Measurements from ENCODE around the gene GSS. TPM values are rescaled to one million over a fixed set of nuclear protein-coding genes. Genes with fewer than 3 reads are reported as not detected.

Gene GSS
- total and polyA plus RNA-seq, 4 experiments from 2014 or later = 32.2 to 43.3 (median 39.8) TPM

DNA sequence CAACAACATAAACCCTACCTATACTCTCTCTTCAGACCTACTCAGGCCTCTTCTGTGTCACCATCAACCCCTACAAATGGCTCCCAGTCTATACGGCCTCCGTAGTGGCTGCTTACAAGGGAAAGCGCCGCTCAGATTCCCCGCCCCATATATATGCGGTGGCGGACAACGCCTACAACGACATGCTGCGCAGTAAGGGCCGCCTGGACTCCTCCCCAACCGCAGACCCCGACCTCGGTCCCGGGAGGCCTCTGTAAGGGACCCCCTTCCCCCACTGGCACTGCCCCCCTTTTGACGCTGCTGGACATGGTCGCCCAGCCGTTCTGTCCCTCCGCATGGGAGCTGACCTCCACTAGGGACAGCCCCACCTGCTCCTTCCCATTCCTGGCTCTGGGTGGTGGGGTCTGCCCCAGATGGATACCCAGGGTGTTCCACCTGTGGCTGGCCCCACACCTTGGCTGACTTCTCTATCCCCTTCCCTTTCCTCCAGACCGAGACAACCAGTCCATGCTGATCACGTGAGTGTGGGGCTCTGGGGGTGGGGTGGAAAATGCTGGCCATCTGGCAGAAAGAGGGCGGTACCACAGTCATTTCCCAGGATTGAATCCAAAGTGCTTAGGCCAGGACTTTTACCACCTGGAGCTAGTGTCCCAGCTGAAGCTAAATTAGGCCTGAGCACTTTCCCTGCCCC is 25.1 kb upstream of the GSS start:
- H3K9me3 ChIP-seq (ENCODE audit: control insufficient read depth in 1 of 2, low read length in 2 of 2) = no peaks in the 10 kb centered on the region
- Mint-ChIP-seq H3K4me3 (no peak overlapping the region), H3K27me3 (peaks cover 15 to 26% of the 10 kb centered on the region in 2 donors), H3K36me3 (no peaks in the 10 kb centered on the region), H3K27ac (peak overlapping the region in 1 of 7 donors; percentile 61), H3K4me1 (peaks cover 0 to 1% (median 0%) of the 10 kb centered on the region in 4 donors), H3K9me3 (peaks cover 0 to 4% (median 0%) of the 10 kb centered on the region in 8 donors)
- POLR2A ChIA-PET (ENCODE audit: partially characterized antibody) = no interaction called here
- no peak overlapping the region for H3K27ac ChIP-seq (ENCODE audit: low read depth, low read length)
- H3K36me3 ChIP-seq (ENCODE audit: insufficient read depth, low read length) = no peaks in the 10 kb centered on the region
- peaks cover 4% of the 10 kb centered on the region for H3K27me3 ChIP-seq (ENCODE audit: insufficient read depth, low read length)
- intact Hi-C loops (cut with micrococcal nuclease) = no loop called here
- CTCF ChIA-PET (ENCODE audit: partially characterized antibody) = interaction anchor here (0.7 kb wide), 1 partner anchor 395 kb away, joined by 3 read pairs; no protein-coding TSS in a partner anchor
- H3K4me3 ChIP-seq (ENCODE audit: low read length in 2 of 2) = no peak overlapping the region
- DNase-seq = no peak
- H3K4me1 ChIP-seq (ENCODE audit: insufficient read depth, low read length) = no peaks in the 10 kb centered on the region

DNA sequence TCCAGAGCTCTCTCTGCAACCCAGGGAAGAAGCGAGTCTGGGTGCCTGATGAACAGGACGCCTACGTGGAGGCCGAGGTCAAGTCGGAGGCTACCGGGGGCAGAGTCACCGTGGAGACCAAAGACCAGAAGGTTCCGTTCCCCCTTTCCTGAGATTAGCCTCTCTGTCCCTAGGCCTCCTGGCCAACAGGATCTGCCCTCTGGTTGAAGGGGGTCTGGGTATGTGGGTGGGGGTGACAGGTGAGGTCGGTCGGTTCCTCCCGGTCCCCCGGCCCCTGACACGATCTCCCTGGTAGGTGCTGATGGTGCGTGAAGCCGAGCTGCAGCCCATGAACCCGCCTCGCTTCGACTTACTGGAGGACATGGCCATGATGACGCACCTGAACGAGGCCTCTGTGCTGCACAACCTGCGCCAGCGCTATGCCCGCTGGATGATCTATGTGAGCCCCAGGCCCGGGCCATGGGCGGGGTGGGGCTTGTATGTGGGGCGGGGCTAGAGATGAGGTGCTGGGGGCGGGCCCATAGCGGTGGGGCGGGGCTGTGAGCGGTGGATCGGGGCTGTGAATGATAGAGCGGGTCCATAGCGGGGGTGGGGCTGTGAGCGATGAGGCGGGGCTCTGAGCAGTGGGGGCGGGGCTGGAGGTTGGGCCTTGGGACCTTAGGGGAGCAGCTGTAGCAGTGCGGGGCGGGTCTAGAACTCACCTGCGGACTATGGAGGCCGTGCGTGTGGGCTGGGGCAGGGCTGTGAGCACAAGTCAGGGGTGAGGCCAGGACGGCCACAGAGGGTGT is 24.0 kb upstream of the GSS start:
- Histone ChIP-seq H3K4me3 (ENCODE audit: low read length in 2 of 2) (no peak overlapping the region), H3K27ac (ENCODE audit: low read depth, low read length) (no peak overlapping the region), H3K36me3 (ENCODE audit: insufficient read depth, low read length) (no peaks in the 10 kb centered on the region), H3K4me1 (ENCODE audit: insufficient read depth, low read length) (no peaks in the 10 kb centered on the region), H3K9me3 (ENCODE audit: control insufficient read depth in 1 of 2, low read length in 2 of 2) (no peaks in the 10 kb centered on the region), H3K27me3 (ENCODE audit: insufficient read depth, low read length) (peaks cover 4% of the 10 kb centered on the region)
- H3K9me3 Mint-ChIP-seq = peaks cover 0 to 1% (median 0%) of the 10 kb centered on the region in 8 donors
- intact Hi-C loops (cut with micrococcal nuclease) = no loop called here
- ChIA-PET POLR2A (ENCODE audit: partially characterized antibody) (no interaction called here), CTCF (ENCODE audit: partially characterized antibody) (no interaction called here)
- no peak overlapping the region for H3K4me3 Mint-ChIP-seq
- no peaks in the 10 kb centered on the region for H3K36me3 Mint-ChIP-seq
- H3K4me1 Mint-ChIP-seq = no peaks in the 10 kb centered on the region
- H3K27ac Mint-ChIP-seq = no peak overlapping the region
- DNase-seq = no peak
- peaks cover 13 to 26% of the 10 kb centered on the region in 2 donors for H3K27me3 Mint-ChIP-seq

DNA sequence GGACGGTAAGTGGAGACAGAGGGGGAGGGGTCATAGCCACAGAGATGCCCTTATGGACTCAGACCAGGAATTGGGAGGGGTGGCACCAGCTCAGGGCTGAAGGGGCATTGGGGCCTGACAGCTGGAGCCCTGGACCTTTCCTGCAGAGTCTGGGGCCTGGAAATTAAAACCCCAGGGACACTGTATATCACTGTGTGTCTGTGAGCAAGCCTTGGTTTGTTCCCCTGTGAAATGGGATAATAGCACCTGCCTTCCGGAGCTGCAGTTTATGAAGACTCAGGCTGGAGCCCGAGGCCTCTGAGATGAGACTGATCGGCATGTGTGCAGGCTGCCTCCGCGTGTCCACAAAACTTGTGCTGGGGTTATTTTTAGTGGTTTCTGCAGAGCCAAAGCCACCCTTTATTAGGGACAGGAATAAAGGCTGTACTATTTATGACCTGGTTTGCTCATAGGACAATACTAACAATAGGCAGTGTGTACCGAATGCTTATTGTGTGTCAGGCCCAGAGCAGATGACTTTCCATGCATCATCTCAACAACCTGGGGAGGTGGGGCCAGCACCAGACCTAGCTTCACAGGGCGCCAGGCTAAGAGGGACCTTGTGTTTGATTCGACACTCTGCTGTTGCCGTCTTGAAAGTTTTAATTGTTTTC is 22.6 kb upstream of the GSS start:
- Mint-ChIP-seq H3K4me3 (peak overlapping the region in 1 of 8 donors; percentile 31), H3K9me3 (peaks cover 0 to 1% (median 0%) of the 10 kb centered on the region in 8 donors), H3K4me1 (no peaks in the 10 kb centered on the region), H3K36me3 (no peaks in the 10 kb centered on the region), H3K27me3 (peaks cover 12 to 21% of the 10 kb centered on the region in 2 donors), H3K27ac (no peak overlapping the region)
- Histone ChIP-seq H3K4me3 (ENCODE audit: low read length in 2 of 2) (no peak overlapping the region), H3K36me3 (ENCODE audit: insufficient read depth, low read length) (no peaks in the 10 kb centered on the region), H3K27me3 (ENCODE audit: insufficient read depth, low read length) (no peaks in the 10 kb centered on the region), H3K9me3 (ENCODE audit: control insufficient read depth in 1 of 2, low read length in 2 of 2) (no peaks in the 10 kb centered on the region), H3K27ac (ENCODE audit: low read depth, low read length) (no peak overlapping the region), H3K4me1 (ENCODE audit: insufficient read depth, low read length) (no peaks in the 10 kb centered on the region)
- ChIA-PET CTCF (ENCODE audit: partially characterized antibody) (no interaction called here), POLR2A (ENCODE audit: partially characterized antibody) (no interaction called here)
- intact Hi-C loops (cut with micrococcal nuclease) = no loop called here
- DNase-seq = no peak

DNA sequence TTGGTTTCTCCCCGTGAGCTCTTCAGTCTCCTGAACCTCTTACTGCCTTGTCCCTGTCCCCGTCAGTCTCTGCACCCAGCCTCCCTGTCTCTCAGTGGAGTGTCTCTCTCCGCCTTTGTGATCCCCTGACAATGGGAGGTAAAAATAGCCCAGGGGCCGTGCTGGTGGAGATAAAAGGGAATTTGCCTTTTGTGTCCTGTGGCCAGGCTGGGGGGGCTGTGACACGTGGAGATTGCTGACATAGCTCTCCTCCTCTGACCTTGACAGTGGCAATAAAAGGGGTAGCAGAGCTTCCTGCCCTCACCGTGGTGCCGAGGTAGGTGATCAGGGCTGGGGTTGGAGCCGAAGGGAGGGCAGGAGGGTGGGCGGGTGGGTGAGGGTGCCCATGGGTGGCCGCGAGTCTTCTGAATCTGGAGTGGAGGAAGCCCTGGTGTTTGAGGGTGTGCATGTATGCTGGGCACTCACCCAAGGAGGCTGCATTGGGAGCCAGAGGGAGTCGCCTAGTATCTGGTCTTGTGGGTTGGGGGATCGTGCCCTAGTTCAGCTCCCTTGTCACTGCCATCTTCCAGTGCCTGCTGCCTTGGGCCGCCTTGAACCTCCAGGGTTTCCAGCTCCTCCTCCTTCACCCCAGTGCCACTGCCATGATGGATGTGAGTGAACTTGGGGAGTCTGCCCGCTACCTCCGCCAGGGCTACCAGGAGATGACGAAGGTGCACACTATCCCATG is 21.9 kb upstream of the GSS start:
- intact Hi-C loops (cut with micrococcal nuclease) = no loop called here
- Mint-ChIP-seq H3K36me3 (no peaks in the 10 kb centered on the region), H3K4me3 (no peak overlapping the region), H3K4me1 (no peaks in the 10 kb centered on the region), H3K27me3 (peaks cover 8 to 17% of the 10 kb centered on the region in 2 donors), H3K27ac (no peak overlapping the region), H3K9me3 (peaks cover 0 to 1% (median 0%) of the 10 kb centered on the region in 8 donors)
- POLR2A ChIA-PET (ENCODE audit: partially characterized antibody) = no interaction called here
- DNase-seq = no peak
- Histone ChIP-seq H3K4me3 (ENCODE audit: low read length in 2 of 2) (no peak overlapping the region), H3K27me3 (ENCODE audit: insufficient read depth, low read length) (no peaks in the 10 kb centered on the region), H3K36me3 (ENCODE audit: insufficient read depth, low read length) (no peaks in the 10 kb centered on the region), H3K27ac (ENCODE audit: low read depth, low read length) (no peak overlapping the region), H3K9me3 (ENCODE audit: control insufficient read depth in 1 of 2, low read length in 2 of 2) (no peaks in the 10 kb centered on the region), H3K4me1 (ENCODE audit: insufficient read depth, low read length) (no peaks in the 10 kb centered on the region)
- CTCF ChIA-PET (ENCODE audit: partially characterized antibody) = no interaction called here

DNA sequence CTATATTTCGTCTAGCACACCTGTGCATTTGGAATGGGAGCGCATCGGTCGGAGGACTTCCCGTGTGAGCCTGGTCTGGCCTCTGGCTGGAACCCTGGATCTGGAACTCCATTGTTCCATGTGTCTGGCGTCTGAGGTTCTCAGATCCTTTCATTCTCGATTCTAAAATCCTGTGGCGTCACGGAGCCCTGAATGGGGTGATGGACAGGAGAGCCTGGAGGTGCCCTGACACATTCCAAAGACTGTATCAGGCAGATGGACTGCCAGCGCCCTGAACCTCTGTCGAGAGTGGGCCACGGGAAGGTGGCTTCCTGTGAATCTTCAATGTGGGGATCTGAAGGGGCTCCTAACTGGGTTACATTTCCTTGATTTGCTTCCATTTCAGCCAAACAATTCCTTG is 20.7 kb upstream of the GSS start:
- Mint-ChIP-seq H3K27ac (no peak overlapping the region), H3K4me1 (no peaks in the 10 kb centered on the region), H3K36me3 (no peaks in the 10 kb centered on the region), H3K4me3 (no peak overlapping the region), H3K27me3 (peaks cover 7 to 13% of the 10 kb centered on the region in 2 donors), H3K9me3 (no peaks in the 10 kb centered on the region)
- ChIA-PET POLR2A (ENCODE audit: partially characterized antibody) (no interaction called here), CTCF (ENCODE audit: partially characterized antibody) (no interaction called here)
- Histone ChIP-seq H3K27me3 (ENCODE audit: insufficient read depth, low read length) (no peaks in the 10 kb centered on the region), H3K4me1 (ENCODE audit: insufficient read depth, low read length) (no peaks in the 10 kb centered on the region), H3K9me3 (ENCODE audit: control insufficient read depth in 1 of 2, low read length in 2 of 2) (no peaks in the 10 kb centered on the region), H3K27ac (ENCODE audit: low read depth, low read length) (no peak overlapping the region), H3K4me3 (ENCODE audit: low read length in 2 of 2) (no peak overlapping the region), H3K36me3 (ENCODE audit: insufficient read depth, low read length) (no peaks in the 10 kb centered on the region)
- intact Hi-C loops (cut with micrococcal nuclease) = no loop called here
- DNase-seq = no peak

DNA sequence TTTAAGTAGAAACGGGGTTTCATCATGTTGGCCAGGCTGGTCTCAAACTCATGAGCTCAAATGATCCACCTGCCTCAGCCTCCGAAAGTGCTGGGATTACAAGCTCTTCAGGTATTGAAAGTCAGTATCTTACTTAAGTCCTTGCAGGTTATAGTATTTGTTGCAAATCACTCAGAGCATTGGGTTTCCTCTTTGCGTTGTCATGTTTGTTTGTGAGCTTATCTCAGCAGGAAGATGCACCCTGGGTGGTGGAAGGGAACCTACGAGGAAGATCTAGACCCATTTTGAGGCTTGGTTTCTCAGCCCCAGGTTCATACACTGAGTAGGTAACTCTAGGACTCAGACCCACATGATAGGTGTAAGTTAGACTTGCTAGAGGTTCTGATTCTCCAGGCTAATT is 18.6 kb upstream of the GSS start:
- H3K4me3 Mint-ChIP-seq = no peak overlapping the region
- CTCF ChIA-PET (ENCODE audit: partially characterized antibody) = no interaction called here
- no peaks in the 10 kb centered on the region for H3K9me3 Mint-ChIP-seq

More for the DNA sequence above, 18.6 kb upstream of the GSS start:
- Histone ChIP-seq H3K9me3 (ENCODE audit: control insufficient read depth in 1 of 2, low read length in 2 of 2) (no peaks in the 10 kb centered on the region), H3K27ac (ENCODE audit: low read depth, low read length) (no peak overlapping the region), H3K4me1 (ENCODE audit: insufficient read depth, low read length) (no peaks in the 10 kb centered on the region), H3K36me3 (ENCODE audit: insufficient read depth, low read length) (no peaks in the 10 kb centered on the region), H3K27me3 (ENCODE audit: insufficient read depth, low read length) (no peaks in the 10 kb centered on the region), H3K4me3 (ENCODE audit: low read length in 2 of 2) (no peak overlapping the region)
- Mint-ChIP-seq H3K36me3 (no peaks in the 10 kb centered on the region), H3K27ac (no peak overlapping the region), H3K4me1 (no peaks in the 10 kb centered on the region), H3K27me3 (peaks cover 6 to 13% of the 10 kb centered on the region in 2 donors)
- DNase-seq = no peak
- POLR2A ChIA-PET (ENCODE audit: partially characterized antibody) = no interaction called here
- intact Hi-C loops (cut with micrococcal nuclease) = no loop called here
